Stimulated activated CD4-positive, alpha-beta T cell treated with anti-CD3 and anti-CD28 coated beads, Interleukin-12 subunit alpha, Interleukin-12 subunit beta, amount 100 ng/mL, for 24 hours (primary cell): ENCODE data around the gene OSBPL7.
"Not testable (repeated sequence)": the region's sequence is repeated elsewhere in the genome, so short reads cannot be mapped to it uniquely, and the experiment has no call there.

Source experiments
- DNase-seq, 2 experiments: peaks; one replicate each; pipeline ENCODE4 v3.0.0-alpha.2; 2020; ENCODE audit warnings: low read depth in 2 of 2

Gene OSBPL7

DNA sequence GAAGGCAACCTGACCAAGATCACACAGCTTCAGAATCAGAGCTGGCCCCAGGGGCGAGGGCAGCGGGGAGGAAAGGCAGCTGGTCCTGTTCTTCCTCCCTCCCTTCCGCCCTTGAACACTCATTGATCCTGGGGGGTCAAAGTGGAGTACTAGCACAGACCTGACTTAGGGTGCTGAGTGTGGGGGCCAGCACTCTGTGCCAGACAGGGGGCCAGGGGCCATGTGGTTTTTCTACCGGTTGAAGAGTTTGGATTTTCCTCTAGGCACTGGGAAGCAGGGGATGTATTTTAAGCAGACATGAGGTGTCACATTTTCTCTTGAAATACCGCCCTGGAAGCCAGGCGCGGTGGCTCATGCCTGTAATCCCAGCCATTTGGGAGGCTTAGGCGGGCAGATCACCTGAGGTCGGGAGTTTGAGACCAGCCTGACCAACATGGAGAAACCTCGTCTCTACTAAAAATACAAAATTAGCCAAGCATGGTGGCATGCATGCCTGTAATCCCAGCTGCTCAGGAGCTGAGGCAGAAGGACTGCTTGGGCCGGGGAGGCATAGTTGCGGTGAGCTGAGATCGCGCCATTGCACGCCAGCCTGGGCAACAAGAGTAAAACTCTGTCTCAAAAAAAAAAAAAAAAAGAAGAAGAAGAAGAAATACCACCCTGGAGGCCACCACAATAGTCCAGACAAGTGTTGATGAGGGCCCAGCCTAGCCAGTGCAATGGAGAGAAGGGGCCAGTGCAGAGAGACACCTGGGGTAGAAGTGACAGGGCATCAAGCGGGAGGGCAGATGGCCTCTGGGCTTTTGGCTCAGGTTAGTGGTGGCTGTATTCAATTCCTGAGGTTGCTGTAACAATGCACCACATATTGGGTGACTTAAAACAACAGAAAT is 15.3 kb downstream of the OSBPL7 start:
- no peak for DNase-seq

- no peak for DNase-seq
Measured at GRCh38 chr17:47804461-47804860, 17.1 kb downstream of the OSBPL7 start.

- DNase-seq, result no peak
Measured at GRCh38 chr17:47803751-47804150, 17.8 kb downstream of the OSBPL7 start.

- no peak for DNase-seq
Measured at GRCh38 chr17:47803201-47803600, 18.4 kb downstream of the OSBPL7 start.

GRCh38 chr17:47802341-47803022 is 19.1 kb downstream of the OSBPL7 start:
- peak; percentile 31 to 47 for DNase-seq

- DNase-seq, result no peak
Measured at GRCh38 chr17:47801906-47802305, 19.7 kb downstream of the OSBPL7 start.

GRCh38 chr17:47801176-47801765 is 20.3 kb downstream of the OSBPL7 start:
- no peak for DNase-seq

- no peak for DNase-seq
Measured at GRCh38 chr17:47800686-47801085, 20.9 kb downstream of the OSBPL7 start.

DNA sequence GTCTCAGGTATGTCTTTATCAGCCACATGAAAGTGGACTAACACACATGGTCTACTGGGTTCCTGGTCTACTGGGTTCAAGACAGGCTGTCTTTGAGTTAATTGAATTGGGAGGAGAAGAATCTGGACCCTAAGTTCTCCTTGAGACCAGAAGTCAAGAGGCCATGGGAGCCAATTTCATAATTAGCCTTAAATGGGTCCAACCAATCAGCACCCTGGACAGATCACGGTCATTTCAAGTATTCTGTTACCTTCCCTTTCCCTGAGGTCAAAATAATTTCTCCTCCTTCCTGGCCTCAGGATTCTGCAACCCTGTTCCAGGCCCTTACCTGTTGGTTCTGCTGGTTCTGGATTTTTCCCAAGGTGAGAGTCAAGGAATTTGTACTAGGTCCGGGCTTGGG is 23.8 kb downstream of the OSBPL7 start:
- no peak for DNase-seq

GRCh38 chr17:47792979-47793378 is 28.6 kb downstream of the OSBPL7 start:
- DNase-seq, result no peak

DNA sequence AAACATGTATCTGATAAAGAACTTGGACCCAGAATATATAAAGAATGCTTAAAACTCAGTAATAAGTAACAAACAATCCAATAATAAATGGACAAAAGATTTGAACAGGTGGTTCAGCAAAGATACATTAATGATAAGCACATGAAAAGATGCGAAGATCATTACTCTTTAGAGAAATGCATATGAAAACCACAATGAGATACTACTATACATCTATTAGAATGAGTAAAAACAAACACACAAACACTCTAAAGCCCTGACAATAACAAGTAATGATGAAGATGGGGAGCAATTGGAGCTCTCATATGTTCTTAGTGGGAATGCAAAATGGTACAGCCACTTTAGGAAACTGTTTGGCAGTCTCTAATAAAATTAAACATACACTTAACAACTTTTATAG is 29.1 kb downstream of the OSBPL7 start:
- no peak for DNase-seq

- DNase-seq, result no peak
Measured at GRCh38 chr17:47791025-47791424, 30.6 kb downstream of the OSBPL7 start.

DNA sequence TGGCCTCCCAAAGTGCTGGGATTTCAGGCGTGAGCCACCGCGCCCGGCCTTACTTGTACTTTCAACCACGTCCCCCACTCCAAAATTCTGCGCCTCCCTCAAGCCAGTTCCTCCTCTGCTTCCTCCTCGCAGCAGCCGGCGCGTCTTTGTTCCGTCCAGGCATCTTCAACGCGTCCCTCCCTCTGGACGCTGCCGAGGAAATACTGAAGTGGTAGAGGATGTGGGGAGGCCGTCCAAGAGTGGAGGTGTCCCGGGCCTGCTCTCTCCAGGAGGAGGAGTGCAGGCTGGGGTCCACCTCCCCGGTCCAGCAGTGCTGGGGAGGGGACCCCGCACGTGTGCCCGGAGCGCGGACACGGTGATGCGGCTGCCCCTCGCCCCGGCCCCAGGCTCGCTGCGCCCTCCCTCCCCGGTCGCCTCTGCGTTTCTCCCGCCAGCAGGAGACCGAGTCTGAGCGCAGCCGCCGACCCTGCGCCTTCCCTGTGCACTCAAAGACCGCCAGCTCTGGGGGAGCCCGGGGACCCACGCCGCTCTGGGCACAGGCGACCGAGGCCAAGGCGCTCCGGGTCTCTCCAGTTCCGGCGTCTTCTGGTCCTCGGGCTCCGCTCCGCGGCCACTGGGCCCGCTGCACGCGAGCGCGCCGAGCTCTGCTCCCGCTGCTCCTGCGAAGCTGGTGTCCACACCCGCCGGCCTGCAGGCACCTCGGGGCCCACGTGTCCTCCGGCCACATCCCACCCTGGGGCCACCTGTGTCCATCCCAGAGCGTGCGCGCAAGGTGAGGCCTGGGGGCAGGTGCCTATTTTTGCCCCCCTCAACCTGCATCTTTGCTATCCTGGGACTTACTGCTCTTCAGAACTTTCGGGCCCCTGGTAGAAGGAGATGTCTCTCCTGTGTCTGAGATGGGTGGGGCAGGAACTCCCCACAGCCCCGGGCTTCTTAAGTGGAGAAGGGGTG is 31.7 kb downstream of the OSBPL7 start:
- peak; percentile 23 to 49 for DNase-seq

DNA sequence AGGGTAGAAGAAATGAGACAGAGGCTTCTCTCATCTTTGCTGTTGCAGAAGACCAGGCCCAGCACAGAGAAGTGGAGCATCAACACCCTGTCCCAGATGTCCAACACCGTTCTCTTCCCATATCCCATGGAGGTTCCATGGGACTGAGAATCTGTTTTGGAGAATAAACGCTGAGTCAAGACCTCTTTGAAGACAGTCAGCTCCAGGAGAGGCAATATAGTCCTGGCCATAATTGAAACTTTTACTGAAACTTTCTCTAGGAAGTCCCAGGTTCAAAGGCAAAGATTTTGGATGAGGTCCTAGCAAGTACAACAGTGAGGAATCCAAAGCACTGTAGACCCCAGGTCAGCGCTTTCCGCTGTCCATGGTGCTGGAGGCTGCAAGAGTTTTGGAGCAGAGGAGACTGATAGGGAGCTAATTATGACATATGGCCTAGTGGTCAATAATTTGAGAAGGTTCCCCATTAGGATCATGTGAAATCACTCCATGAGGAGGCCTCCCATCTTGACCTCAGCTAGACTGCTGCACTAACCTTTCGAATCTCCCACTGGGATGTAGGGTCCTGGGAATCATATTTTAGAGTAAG is 36.0 kb downstream of the OSBPL7 start:
- DNase-seq, result no peak

DNA sequence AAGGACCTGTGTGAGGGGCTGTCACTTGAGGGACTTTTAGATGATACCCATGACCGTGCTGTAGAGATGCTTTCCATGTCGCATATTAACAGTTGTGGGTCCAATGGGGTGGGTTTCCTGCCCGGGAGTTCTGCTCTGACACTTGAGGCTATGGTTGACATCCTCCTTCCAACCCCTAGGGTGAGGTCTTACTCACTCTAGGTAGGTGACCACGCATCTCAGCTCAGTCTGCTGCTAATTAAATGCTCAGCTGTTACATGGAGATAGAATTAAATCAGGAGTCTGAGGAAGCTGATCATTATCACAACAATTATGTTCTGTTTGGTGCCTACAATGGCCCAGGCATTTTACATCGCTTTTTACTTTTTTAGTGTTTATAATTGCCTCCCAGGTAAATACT is 40.2 kb downstream of the OSBPL7 start:
- no peak for DNase-seq

DNA sequence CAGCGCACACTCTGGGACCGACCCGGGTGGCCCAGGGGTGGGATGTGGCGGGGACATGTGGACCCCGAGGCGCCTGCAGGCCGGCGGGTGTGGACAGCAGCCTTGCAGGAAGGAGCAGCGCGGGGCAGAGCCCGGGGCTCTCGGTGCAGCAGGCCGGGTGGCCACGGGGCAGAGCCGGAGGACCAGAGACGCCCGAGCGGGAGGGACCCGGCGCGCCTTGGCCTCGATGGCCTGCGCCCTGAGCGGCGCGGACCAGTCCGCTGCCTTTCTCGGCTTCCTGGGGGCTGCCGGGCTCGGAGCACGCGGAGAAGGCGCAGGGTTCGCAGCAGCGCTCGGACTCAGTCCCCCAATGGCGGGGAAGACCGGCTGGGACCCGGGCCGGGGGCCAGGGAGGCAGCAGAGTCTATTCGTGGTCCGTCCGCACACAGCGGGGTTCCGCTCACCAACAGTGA is 43.4 kb downstream of the OSBPL7 start:
- DNase-seq, result no peak

DNA sequence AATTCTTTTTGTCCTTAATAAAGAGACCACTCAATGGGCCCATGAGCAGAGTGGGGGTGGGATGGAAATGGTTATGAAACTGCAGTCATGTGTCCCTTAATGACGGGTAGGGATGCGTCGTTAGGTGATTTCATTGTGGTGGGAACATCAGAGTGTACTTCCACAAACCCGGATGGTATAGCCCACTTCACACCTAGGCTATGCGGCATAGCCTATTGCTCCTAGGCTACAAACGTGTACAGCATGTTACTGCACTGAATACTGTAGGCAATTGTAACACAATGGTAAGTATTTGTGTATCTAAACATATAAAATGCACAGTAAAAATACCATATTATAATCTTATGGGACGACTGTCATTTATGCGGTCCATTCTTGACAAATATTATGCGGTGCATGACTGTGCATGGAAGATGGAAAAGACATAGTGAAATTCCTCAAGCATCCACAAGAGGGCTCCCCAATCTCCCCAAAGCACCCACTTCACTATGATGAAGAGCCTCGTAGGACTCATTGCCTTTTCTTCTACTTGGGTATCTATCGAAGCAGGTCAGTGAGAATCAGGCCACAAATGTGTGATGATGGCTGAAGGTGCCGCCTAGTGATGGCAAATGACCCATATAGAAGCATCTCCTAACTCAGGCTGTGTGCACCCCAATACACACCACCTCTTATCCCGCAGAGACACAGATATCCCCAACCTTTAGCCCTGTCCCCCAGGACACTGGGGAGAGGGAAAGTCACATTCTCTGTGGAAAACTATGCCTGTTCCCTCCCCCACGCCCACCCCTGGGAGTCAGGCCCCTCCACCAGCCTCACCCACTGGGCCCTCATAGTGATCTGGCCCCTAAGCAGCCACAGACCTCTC is 45.0 kb downstream of the OSBPL7 start:
- peak in 1 of 2 experiments; percentile 14 for DNase-seq

GRCh38 chr17:47774987-47775580 is 46.5 kb downstream of the OSBPL7 start:
- DNase-seq, result no peak

DNA sequence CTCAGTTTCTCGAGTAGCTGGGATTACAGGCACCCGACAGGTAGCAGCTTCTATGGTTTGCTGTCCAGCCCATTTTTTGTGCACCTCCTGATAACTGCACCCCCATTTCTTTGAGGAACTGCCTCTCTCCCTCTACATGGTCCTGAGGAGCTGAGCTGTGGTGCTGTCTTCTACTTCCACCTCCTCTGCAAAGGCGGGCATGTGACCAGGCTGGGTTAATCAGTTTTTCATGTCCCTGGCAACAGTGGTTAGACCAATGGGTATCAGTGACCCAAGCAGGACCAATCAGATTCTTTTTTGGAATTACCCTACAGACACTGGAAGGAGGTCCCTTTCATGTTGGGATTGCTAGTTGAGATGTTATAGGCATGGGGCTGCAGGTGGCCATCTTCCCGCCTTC is 47.3 kb downstream of the OSBPL7 start:
- no peak for DNase-seq

GRCh38 chr17:47773649-47774048 is 47.9 kb downstream of the OSBPL7 start:
- DNase-seq, result not testable (repeated sequence)
